ENCODE results near the gene SH3BP1. TPM values are rescaled to one million over a fixed set of nuclear protein-coding genes. Genes with fewer than 3 reads are reported as not detected.
A peak's percentile ranks its signal among the peaks of the same experiment; 100 is the strongest.

Gene SH3BP1
- polyA plus RNA-seq, 4 donors = 20.8 to 46.0 (median 28.5) TPM

GRCh38 chr22:37621352-37621860 lies 18.1 kb upstream of the SH3BP1 start:
- DNase-seq (no peak), FAIRE-seq (no peak)
- no peaks in the 10 kb centered on the region for H3K27me3 ChIP-seq (ENCODE audit: control insufficient read depth in 3 of 3, insufficient read depth in 3 of 3, low read length in 3 of 3)
- H3K36me3 ChIP-seq (ENCODE audit: control insufficient read depth in 3 of 3, insufficient read depth in 2 of 3, low read depth in 1 of 3, low read length in 3 of 3) = peaks cover 3 to 96% (median 6%) of the 10 kb centered on the region in 3 donors
- H3K9me3 ChIP-seq (ENCODE audit: control insufficient read depth in 2 of 2, insufficient read depth in 1 of 2, low read depth in 1 of 2, low read length in 1 of 2) = no peaks in the 10 kb centered on the region
- H3K27ac ChIP-seq (ENCODE audit: low read depth in 1 of 3, low read length in 2 of 3) = no peak overlapping the region
- 88 to 93% (median 91%) methylated on average over 12 of the region's 12 CpGs for WGBS, 3 donors
- no peak overlapping the region for H3K4me3 ChIP-seq (ENCODE audit: low read depth in 1 of 3, low read length in 3 of 3)
- peaks cover under 1 to 20% (median 2%) of the 10 kb centered on the region in 3 donors for H3K4me1 ChIP-seq (ENCODE audit: control insufficient read depth in 3 of 3, insufficient read depth in 2 of 3, low read depth in 1 of 3, low read length in 2 of 3)

DNA sequence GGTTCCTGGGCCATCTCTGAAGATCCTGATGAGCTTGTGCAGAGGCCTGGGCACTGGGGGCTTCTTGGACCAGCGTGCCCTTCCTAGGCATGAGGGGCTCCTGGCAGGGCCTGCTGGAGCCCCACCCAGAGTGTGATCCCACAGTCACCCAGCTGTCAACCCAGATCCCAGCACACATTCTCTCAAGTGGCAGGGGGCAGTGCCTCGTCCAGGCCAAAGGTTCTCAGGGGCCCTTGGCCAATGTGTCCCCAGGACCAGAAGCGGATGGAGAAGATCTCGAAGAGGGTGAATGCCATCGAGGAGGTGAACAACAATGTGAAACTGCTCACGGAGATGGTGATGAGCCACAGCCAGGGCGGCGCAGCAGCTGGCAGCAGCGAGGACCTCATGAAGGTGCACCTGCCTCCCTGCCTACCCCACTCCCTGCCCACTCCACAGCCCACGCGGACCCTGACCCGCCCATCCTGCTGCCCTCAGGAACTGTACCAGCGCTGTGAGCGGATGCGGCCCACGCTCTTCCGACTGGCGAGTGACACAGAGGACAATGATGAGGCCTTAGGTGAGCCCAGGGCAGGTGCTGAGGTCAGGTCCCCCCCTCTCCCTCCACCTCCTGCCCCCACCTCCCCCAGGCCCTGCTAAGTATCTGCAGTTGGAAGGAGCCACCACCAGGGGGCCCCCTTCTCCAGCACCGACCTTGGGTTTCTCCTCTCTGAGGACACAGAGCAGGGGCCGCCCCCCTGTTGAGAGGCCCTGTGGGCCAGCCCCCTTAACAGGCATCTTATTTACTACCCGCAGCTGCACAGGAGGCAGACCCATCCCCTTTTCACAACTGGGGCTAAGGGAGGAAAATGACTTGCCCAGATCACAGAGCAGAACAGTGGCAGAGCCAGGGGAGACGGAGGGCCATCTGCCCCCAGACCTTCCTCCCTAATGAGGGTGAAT lies 16.1 kb upstream of the SH3BP1 start:
- H3K27ac ChIP-seq (ENCODE audit: low read depth in 1 of 3, low read length in 2 of 3) = peak overlapping the region in 2 of 3 donors; percentile 24 to 52

DNA sequence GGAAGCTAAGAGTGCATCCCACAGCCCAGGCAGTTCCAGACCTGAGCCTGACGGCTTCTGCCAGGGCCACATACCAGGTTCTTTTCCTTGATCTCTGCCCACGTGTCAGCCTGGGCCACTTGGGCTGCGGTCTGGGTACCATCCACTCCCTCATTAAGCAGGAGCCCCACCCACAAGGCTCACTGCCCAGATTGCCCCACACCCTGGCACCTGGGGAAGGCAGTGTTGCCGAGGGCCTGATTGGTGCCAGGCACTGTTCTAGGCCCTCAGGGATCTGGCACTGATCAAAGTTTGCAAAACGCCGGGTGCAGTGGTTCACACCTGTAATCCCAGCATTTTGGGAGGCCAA lies 15.5 kb upstream of the SH3BP1 start:
- H3K4me1 ChIP-seq (ENCODE audit: control insufficient read depth in 3 of 3, insufficient read depth in 2 of 3, low read depth in 1 of 3, low read length in 2 of 3) = peaks cover 4 to 36% (median 5%) of the 10 kb centered on the region in 3 donors
- H3K9me3 ChIP-seq (ENCODE audit: control insufficient read depth in 2 of 2, insufficient read depth in 1 of 2, low read depth in 1 of 2, low read length in 1 of 2) = no peaks in the 10 kb centered on the region
- peaks cover 0 to 95% (median 4%) of the 10 kb centered on the region in 3 donors for H3K36me3 ChIP-seq (ENCODE audit: control insufficient read depth in 3 of 3, insufficient read depth in 2 of 3, low read depth in 1 of 3, low read length in 3 of 3)
- H3K4me3 ChIP-seq (ENCODE audit: low read depth in 1 of 3, low read length in 3 of 3) = no peak overlapping the region
- peak in 1 of 2 donors; percentile 90 for DNase-seq
- H3K27ac ChIP-seq (ENCODE audit: low read depth in 1 of 3, low read length in 2 of 3) = peak overlapping the region in 2 of 3 donors; percentile 24 to 52
- H3K27me3 ChIP-seq (ENCODE audit: control insufficient read depth in 3 of 3, insufficient read depth in 3 of 3, low read length in 3 of 3) = no peaks in the 10 kb centered on the region
- FAIRE-seq = no peak
- 15 to 54% (median 32%) methylated on average over 6 of the region's 6 CpGs for WGBS, 3 donors

More for the DNA sequence above, 16.1 kb upstream of the SH3BP1 start:
- WGBS, 3 donors = 41 to 62% (median 50%) methylated on average over 16 to 22 of the region's 22 CpGs
- H3K4me1 ChIP-seq (ENCODE audit: control insufficient read depth in 3 of 3, insufficient read depth in 2 of 3, low read depth in 1 of 3, low read length in 2 of 3) = peaks cover 4 to 36% (median 5%) of the 10 kb centered on the region in 3 donors
- peaks cover 0 to 96% (median 4%) of the 10 kb centered on the region in 3 donors for H3K36me3 ChIP-seq (ENCODE audit: control insufficient read depth in 3 of 3, insufficient read depth in 2 of 3, low read depth in 1 of 3, low read length in 3 of 3)
- H3K9me3 ChIP-seq (ENCODE audit: control insufficient read depth in 2 of 2, insufficient read depth in 1 of 2, low read depth in 1 of 2, low read length in 1 of 2) = no peaks in the 10 kb centered on the region
- DNase-seq = peak; percentile 58 to 77
- FAIRE-seq = no peak
- H3K4me3 ChIP-seq (ENCODE audit: low read depth in 1 of 3, low read length in 3 of 3) = no peak overlapping the region
- no peaks in the 10 kb centered on the region for H3K27me3 ChIP-seq (ENCODE audit: control insufficient read depth in 3 of 3, insufficient read depth in 3 of 3, low read length in 3 of 3)

DNA sequence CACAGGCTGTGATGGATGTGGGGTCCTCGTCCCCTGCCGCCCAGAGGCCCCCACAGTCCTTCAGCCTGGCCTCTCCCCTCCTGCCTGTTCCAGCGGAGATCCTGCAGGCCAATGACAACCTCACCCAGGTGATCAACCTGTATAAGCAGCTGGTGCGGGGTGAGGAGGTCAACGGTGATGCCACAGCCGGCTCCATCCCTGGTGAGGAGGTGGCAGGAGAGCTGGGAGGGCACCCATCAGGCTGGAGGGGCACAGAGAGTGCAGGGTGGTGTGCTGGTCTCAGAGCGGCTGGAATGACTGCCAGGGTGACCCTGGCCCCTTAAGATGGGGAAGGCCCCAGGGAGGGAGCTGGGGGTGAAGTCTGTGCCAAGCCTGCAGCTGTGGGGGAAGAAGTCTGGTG lies 14.6 kb upstream of the SH3BP1 start:
- H3K27ac ChIP-seq (ENCODE audit: low read depth in 1 of 3, low read length in 2 of 3) = no peak overlapping the region
- peaks cover 0 to 95% (median 10%) of the 10 kb centered on the region in 3 donors for H3K36me3 ChIP-seq (ENCODE audit: control insufficient read depth in 3 of 3, insufficient read depth in 2 of 3, low read depth in 1 of 3, low read length in 3 of 3)
- peaks cover 4 to 39% (median 5%) of the 10 kb centered on the region in 3 donors for H3K4me1 ChIP-seq (ENCODE audit: control insufficient read depth in 3 of 3, insufficient read depth in 2 of 3, low read depth in 1 of 3, low read length in 2 of 3)
- H3K27me3 ChIP-seq (ENCODE audit: control insufficient read depth in 3 of 3, insufficient read depth in 3 of 3, low read length in 3 of 3) = no peaks in the 10 kb centered on the region
- no peak overlapping the region for H3K4me3 ChIP-seq (ENCODE audit: low read depth in 1 of 3, low read length in 3 of 3)
- DNase-seq (no peak), FAIRE-seq (no peak)
- 89 to 92% (median 90%) methylated on average over 7 of the region's 7 CpGs for WGBS, 3 donors
- H3K9me3 ChIP-seq (ENCODE audit: control insufficient read depth in 2 of 2, insufficient read depth in 1 of 2, low read depth in 1 of 2, low read length in 1 of 2) = no peaks in the 10 kb centered on the region

DNA sequence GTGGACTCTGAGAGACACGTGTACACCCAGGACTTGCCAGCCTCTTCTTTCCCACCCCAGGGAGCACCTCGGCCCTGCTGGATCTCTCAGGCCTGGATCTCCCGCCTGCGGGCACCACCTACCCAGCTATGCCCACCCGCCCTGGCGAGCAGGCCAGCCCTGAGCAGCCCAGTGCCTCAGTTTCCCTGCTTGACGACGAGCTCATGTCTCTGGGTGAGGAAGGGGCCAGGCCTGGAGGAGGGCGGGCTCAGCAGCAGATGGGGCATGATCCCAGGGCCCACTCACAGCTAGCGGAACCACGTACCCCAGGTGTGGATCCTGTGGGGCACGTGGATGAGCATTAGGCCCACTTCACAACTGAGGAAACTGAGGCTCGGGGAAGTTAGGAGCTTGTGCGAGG lies 13.7 kb upstream of the SH3BP1 start:
- H3K27ac ChIP-seq (ENCODE audit: low read depth in 1 of 3, low read length in 2 of 3) = peak overlapping the region in 2 of 3 donors; percentile 0 to 27
- no peak overlapping the region for H3K4me3 ChIP-seq (ENCODE audit: low read depth in 1 of 3, low read length in 3 of 3)
- no peak for DNase-seq
- H3K27me3 ChIP-seq (ENCODE audit: control insufficient read depth in 3 of 3, insufficient read depth in 3 of 3, low read length in 3 of 3) = no peaks in the 10 kb centered on the region
- H3K9me3 ChIP-seq (ENCODE audit: control insufficient read depth in 2 of 2, insufficient read depth in 1 of 2, low read depth in 1 of 2, low read length in 1 of 2) = no peaks in the 10 kb centered on the region
- no peak for FAIRE-seq
- H3K36me3 ChIP-seq (ENCODE audit: control insufficient read depth in 3 of 3, insufficient read depth in 2 of 3, low read depth in 1 of 3, low read length in 3 of 3) = peaks cover 0 to 95% (median 6%) of the 10 kb centered on the region in 3 donors
- 78 to 85% (median 85%) methylated on average over 14 of the region's 14 CpGs for WGBS, 3 donors
- peaks cover 4 to 48% (median 5%) of the 10 kb centered on the region in 3 donors for H3K4me1 ChIP-seq (ENCODE audit: control insufficient read depth in 3 of 3, insufficient read depth in 2 of 3, low read depth in 1 of 3, low read length in 2 of 3)

DNA sequence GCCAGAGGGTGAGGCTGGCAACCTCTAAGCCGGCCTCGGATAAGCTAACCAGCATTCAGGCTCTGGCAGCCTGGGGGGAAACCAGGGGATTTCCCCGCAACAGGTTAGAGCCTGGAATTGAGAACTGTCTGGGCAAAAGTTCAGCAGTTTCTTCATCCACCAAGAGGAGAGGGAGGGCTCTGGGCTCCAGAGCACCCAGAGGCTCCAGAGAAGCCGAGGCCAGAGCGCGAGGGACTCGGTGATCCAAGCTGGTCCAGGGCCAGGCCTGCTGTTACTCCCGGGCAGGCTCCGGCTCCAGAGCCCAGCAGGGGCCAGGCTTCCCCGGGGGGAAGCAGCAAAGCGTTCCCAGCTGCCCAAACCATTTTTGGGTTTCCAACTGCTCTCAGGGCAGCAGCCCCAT lies 13.3 kb upstream of the SH3BP1 start:
- peak overlapping the region in 2 of 3 donors; percentile 27 to 33 for H3K27ac ChIP-seq (ENCODE audit: low read depth in 1 of 3, low read length in 2 of 3)
- peaks cover 4 to 51% (median 5%) of the 10 kb centered on the region in 3 donors for H3K4me1 ChIP-seq (ENCODE audit: control insufficient read depth in 3 of 3, insufficient read depth in 2 of 3, low read depth in 1 of 3, low read length in 2 of 3)
- peaks cover 0 to 96% (median 6%) of the 10 kb centered on the region in 3 donors for H3K36me3 ChIP-seq (ENCODE audit: control insufficient read depth in 3 of 3, insufficient read depth in 2 of 3, low read depth in 1 of 3, low read length in 3 of 3)
- no peak overlapping the region for H3K4me3 ChIP-seq (ENCODE audit: low read depth in 1 of 3, low read length in 3 of 3)
- H3K9me3 ChIP-seq (ENCODE audit: control insufficient read depth in 2 of 2, insufficient read depth in 1 of 2, low read depth in 1 of 2, low read length in 1 of 2) = no peaks in the 10 kb centered on the region
- FAIRE-seq = no peak
- 40 to 45% (median 40%) methylated on average over 11 of the region's 11 CpGs for WGBS, 3 donors
- no peaks in the 10 kb centered on the region for H3K27me3 ChIP-seq (ENCODE audit: control insufficient read depth in 3 of 3, insufficient read depth in 3 of 3, low read length in 3 of 3)
- peak in 1 of 2 donors; percentile 55 for DNase-seq

DNA sequence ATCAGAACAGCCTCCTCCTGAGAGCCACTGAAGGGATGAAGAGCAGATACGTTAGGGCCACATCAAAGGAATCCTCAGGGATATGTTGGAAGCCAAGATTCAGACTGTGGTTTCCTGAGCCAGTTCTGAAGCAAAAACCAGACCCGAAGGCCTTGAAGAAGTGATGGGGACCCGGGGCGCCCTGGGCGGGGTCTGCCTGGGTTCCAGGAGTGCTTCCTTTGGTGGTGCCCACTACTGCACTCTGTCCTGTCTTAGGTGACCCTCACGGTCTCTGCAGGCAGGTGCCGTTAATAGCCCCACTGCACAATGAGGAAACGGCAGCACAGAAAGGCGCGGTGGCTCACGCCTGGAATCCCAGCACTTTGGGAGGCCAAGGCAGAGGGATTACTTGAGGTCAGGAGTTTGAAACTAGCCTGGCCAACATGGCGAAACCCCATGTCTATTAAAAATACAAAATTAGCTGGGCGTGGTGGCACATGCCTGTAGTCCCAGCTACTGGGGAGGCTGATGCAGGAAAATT lies 12.9 kb upstream of the SH3BP1 start:
- no peak overlapping the region for H3K4me3 ChIP-seq (ENCODE audit: low read depth in 1 of 3, low read length in 3 of 3)
- FAIRE-seq (no peak), DNase-seq (no peak)
- peaks cover 0 to 96% (median 6%) of the 10 kb centered on the region in 3 donors for H3K36me3 ChIP-seq (ENCODE audit: control insufficient read depth in 3 of 3, insufficient read depth in 2 of 3, low read depth in 1 of 3, low read length in 3 of 3)
- WGBS, 3 donors = 43 to 61% (median 52%) methylated on average over 13 of the region's 13 CpGs
- H3K27ac ChIP-seq (ENCODE audit: low read depth in 1 of 3, low read length in 2 of 3) = peak overlapping the region in 1 of 3 donors; percentile 33
- H3K4me1 ChIP-seq (ENCODE audit: control insufficient read depth in 3 of 3, insufficient read depth in 2 of 3, low read depth in 1 of 3, low read length in 2 of 3) = peaks cover 5 to 56% (median 7%) of the 10 kb centered on the region in 3 donors
- no peaks in the 10 kb centered on the region for H3K27me3 ChIP-seq (ENCODE audit: control insufficient read depth in 3 of 3, insufficient read depth in 3 of 3, low read length in 3 of 3)
- no peaks in the 10 kb centered on the region for H3K9me3 ChIP-seq (ENCODE audit: control insufficient read depth in 2 of 2, insufficient read depth in 1 of 2, low read depth in 1 of 2, low read length in 1 of 2)

GRCh38 chr22:37627121-37627520 lies 12.3 kb upstream of the SH3BP1 start:
- FAIRE-seq (no peak), DNase-seq (no peak)
- Histone ChIP-seq H3K27me3 (ENCODE audit: control insufficient read depth in 3 of 3, insufficient read depth in 3 of 3, low read length in 3 of 3) (no peaks in the 10 kb centered on the region), H3K4me1 (ENCODE audit: control insufficient read depth in 3 of 3, insufficient read depth in 2 of 3, low read depth in 1 of 3, low read length in 2 of 3) (peaks cover 5 to 61% (median 9%) of the 10 kb centered on the region in 3 donors), H3K9me3 (ENCODE audit: control insufficient read depth in 2 of 2, insufficient read depth in 1 of 2, low read depth in 1 of 2, low read length in 1 of 2) (no peaks in the 10 kb centered on the region), H3K36me3 (ENCODE audit: control insufficient read depth in 3 of 3, insufficient read depth in 2 of 3, low read depth in 1 of 3, low read length in 3 of 3) (peaks cover 0 to 96% (median 6%) of the 10 kb centered on the region in 3 donors), H3K4me3 (ENCODE audit: low read depth in 1 of 3, low read length in 3 of 3) (no peak overlapping the region), H3K27ac (ENCODE audit: low read depth in 1 of 3, low read length in 2 of 3) (peak overlapping the region in 2 of 3 donors; percentile 9 to 63)
- WGBS, 3 donors = 45 to 57% (median 55%) methylated on average over 7 of the region's 7 CpGs

Data from small intestine (tissue), 7 donors.